NCI-H1105 (cell line): ENCODE data around the gene PIEZO2.

ENCODE experiments used
- DNase-seq: peaks from one replicate; lab custom pipeline; 2025; lab: John Stamatoyannopoulos, UW

PIEZO2 gene

DNA sequence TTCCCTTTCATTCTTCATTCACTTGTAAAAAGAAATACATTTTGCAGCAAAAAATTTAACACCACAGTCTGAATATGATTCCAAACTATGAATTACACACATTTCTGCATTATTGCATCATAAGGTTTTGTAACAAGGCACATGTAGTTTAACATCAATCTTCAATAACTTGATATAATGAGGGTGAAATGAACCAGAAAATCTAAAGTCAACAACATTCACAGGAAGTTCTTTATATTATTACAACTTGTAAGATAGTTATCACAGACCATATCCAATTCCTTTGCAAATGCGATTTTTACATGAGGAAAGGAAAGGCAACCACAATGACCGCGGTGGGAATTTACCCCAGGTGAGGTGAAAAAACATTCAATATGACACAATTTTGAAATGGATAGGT lies 410.2 kb downstream of the PIEZO2 start:
- no peak for DNase-seq

DNA sequence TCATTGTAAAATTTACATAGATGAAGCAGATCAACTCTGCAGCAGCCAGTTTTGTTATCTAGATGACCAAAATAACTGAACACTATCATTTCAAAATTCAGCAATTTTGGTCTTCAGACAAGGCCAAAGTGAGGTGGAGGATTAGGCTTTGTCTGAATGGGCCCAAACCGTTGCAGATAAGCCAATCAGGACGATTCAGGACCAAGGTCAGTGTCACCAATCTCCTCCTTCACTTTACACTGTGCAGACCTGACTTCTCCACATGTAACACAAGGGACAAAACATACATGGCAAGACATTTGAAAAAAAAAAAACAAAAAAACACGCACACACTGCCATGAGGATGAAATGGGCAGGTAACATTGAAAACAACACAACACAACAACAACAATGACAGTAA lies 412.4 kb downstream of the PIEZO2 start:
- DNase-seq: no peak

DNA sequence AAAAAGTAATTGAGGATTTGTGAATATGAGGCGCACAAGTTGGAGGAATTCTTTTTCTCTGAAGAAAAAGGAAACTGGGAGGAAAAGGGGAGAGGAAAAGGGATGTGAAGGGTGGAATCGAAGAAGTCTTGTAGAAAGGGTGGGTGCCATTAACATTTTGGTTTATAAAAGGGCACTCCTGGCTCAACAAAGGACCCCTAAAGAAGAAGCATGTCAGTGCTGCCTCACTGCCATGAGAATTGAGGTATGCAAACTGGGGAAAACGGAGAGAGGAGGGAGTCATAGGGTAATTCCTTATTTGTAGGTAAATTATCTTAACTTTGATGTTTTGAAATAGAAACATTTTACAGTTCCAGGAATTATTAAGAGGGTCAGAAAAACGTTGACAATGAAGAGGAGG lies 416.4 kb downstream of the PIEZO2 start:
- DNase-seq: no peak

DNA sequence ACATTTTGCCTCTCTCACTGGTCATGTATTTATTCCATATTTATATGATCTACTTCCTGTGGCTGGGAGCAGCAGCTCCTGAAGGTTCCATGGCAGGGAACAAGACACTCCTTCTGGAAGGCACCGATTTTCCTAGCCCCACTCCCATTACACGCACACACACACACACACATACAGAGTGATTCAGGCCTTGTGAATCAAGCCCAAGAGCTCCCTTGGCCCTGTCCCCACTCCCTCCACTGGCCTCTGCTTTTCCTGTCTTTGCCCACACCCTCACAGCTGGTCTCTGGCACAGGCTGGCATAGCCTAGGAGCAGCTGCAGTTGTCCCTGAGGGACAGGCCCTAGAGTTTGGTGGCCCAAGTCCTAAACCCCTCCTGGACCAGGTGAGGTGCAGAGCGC lies 421.9 kb downstream of the PIEZO2 start:
- DNase-seq: no peak

DNA sequence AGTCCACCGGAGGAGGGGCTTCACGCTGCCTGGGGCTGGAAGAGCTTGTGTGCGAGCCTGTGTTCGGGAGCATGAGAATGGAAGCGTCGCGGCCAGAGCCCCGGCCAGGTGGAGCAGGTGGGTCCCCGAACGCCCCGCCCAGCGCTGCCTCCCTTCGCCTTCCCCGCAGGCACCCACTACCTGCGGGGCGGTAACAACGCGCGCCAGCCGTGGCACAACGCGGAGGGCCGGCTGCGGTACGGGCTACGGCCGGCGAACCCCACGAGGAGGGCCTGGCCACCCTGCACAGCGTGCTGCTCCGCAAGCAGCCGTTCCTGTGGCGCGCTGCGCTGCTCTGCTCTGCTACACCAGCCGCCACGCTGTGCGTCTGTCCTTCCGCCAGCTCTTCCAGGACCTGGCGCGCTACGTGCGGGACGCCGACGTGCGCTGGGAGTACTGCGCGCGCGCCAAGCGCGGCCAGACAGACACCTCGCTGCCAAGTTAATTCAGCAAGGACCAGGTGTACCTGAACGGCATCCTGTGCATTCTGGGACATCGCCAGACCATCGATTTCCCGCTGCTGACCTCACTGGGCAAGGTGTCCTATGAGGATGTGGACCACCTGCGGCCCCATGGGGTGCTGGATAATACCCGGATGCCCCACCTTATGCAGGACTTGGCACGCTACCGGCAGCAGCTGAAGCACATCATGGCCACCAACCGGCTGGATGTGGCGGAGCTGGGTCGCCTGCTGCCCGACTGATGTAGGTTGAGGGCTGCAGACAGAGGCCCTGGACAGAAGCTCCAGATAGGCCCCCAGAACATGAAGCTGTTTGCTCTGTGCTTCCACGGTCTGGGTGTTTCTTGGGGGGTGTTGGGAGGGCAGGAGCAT lies 422.9 kb downstream of the PIEZO2 start:
- peak; percentile 34 for DNase-seq

DNA sequence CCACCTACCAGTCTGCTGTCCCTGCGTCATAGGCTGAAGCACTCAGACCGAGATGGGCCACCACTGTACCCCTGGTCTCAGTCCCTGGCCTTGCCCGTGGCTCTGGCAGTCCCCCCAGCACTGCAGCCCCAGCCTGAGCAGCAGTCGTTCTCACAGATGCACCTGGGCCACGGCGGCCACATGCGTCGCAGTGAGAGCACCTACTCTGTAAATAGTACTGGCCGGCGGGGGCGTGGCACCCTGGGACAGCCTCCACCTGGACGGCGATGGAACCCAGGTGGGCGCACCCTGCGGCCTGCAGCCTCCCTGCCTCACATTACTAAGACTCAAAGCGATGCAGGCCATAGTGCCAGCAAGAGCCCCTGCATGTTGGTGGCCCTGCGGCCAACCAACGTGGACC lies 424.7 kb downstream of the PIEZO2 start:
- no peak for DNase-seq

DNA sequence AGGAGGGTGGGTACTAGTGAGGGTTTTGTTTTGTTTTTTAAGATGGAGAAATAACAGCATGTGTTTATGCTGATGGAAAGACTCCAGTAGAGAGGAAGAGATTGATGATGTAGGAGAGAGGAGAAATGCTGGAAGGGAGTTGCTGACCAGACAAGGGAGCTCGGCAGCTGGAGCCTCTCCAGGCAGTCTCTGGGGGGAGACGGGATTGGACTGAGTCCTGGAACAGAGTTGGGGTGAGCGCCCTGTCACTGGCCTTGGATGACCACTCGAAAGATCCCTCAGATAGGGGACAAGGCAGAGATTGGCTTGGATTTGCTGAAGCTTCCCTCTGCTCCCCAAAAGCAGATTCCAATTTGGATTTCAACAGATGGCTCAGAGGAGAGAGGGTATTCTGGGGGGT lies 425.9 kb downstream of the PIEZO2 start:
- DNase-seq: no peak

DNA sequence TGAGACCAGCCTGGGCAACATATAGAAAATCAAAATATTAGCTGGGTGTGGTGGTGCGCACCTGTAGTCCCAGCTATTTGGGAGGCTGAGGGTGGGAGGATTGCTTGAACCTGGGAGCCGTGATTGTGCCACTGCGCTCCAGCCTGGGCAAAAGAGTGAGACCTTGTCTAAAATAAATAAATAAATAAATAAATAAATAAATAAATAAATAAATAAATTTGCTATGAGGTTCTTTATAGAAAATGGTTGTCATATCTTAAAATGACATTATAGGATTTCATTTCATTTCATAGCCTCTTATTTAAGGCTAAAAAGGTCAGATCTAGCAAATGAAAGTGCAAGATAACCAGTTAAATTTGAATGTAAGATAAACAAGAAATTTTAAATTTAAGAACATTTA lies 430.6 kb downstream of the PIEZO2 start:
- no peak for DNase-seq

DNA sequence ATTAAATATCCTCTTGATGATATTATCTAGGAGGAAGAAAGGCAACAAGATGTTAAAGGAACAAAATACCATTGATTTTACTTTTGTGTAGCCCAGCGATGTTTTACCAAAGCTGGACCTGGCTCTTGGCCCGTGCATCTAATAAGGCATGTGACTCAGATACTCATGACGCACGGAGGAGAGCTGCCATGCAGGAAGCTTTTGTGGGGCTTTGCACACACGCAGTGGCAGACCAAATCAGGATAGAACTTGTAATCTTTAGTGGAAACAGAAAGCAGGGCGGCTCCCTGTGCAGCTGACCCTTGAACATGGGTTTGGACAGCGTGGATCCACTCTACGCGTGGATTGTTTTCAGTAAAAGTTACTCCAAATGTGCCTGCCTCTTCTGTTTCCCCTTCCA lies 433.6 kb downstream of the PIEZO2 start:
- no peak for DNase-seq

DNA sequence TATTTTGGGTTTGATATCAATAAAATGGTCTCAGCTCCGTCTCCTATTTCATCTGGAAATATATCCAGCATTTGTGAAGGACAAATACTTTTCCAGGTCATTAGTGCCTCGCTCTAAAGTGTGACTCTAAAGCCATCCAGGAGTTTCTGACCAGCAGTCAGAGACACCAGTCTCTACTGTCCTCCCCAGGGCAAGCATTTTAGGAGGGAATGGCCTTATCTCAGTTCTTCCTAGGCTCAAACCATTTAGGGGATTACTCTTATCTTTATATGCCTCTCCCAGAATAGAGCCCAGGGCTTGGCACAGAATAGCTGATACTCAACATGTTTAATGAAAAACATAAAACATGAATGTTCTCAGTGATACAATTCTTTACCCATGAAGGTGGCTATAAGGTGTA lies 436.0 kb downstream of the PIEZO2 start:
- no peak for DNase-seq

DNA sequence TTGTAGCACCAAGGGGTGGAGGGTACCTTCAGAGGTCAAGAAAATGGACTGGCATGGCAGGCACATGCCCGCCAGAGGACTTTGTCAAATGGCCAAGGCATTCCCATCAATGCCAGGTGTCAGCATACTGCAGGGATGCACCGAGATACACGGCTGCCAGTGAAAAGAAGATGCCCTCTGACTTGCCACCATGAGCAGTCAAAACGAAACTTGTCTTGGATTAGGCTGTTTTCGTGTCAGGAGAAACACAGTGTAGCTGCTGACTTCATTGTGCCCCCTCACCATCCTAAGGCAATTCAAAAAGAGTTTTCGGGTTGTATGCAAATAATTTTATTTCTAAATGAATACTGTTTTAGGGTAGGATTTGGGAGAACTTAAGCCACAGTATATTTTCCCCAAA lies 442.1 kb downstream of the PIEZO2 start:
- DNase-seq: no peak

DNA sequence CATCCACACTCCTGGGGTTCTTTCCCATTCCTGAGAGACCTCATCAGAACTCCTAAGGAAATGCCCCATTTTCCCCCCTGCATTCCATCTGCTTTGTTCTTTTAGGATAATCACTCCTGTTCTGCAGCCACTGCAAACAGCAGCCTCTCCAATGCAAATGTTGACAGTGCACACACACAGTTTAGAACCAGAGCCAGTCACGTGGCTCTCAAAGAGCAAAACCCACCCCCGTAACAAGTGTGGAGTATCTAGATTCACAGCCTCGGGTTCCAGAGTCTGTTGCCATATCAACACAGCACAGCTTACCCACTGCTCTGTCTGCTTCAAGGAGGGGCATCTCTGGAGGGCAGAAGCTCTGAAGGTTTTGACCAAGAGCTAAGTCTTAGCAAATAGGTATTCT lies 443.6 kb downstream of the PIEZO2 start:
- no peak for DNase-seq

DNA sequence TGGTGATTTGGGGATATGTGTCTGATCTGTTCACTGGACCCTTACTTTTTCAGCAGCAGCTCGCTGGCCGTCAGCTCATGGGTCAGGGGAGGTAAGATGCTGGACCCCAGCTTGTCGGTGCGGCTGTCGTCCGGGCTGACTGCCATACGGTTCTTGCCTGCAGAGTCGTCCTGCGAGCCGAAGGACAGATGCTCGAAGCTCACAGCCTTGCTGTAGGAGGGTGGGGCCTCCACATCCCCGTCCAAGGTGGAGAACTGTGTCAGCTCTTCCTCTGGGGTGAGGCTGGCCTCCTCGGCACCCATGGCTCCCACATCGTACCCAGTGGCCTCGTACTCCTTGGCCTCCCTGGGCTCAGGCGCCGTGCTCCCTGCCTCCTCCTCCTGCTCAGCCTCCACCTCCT lies 444.1 kb downstream of the PIEZO2 start:
- DNase-seq: no peak

DNA sequence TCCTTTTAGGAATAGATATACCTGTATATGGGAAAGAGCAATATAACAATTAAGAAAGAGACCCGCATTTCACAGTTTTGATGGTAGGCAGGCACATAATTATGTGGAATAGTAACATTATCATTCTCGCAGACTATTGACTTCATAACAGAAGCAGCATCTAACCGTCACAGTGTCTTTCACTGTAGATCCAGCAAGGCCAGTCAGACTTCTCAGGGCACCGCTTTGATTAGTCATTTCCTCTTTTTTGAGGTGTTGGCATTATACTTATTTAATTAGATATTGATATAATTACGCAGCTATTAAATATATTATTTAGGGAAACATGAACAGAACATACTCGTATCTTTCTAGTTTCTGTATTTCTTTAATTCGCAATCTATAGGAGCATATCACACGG lies 447.2 kb downstream of the PIEZO2 start:
- no peak for DNase-seq

DNA sequence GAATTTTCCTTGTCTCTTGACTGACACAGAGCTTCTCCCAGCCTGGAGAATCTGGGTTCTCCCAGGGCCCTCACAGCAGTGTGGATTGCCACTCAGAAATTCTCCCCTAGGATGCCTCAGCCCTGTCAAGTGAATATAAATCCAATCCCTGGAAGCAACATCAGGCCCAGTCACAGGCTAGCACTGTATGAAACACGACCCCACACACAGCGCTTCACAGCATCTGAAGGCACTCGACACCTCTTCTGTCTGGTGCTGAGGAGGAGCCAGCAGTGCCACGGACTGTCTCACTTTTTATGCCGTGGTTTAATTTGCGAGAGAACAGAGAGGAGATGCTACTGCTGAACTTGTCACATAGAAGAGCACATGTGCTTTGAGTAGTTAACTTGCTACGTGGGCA lies 459.0 kb downstream of the PIEZO2 start:
- no peak for DNase-seq

DNA sequence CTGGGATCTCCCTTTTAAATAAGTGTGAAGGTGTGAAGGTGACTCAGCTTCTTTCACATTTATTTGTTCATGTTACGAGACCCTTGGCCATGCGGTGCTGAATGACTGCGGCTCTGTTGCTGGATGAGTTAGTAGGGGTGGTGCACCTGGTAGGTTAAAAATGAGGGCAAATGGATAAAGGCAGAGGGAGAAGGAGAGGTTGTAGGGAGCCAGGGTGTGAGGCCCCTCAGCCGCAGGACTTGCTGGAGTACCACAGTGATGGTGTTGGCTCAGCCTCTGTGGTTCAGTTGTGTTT lies 459.4 kb downstream of the PIEZO2 start:
- no peak for DNase-seq

DNA sequence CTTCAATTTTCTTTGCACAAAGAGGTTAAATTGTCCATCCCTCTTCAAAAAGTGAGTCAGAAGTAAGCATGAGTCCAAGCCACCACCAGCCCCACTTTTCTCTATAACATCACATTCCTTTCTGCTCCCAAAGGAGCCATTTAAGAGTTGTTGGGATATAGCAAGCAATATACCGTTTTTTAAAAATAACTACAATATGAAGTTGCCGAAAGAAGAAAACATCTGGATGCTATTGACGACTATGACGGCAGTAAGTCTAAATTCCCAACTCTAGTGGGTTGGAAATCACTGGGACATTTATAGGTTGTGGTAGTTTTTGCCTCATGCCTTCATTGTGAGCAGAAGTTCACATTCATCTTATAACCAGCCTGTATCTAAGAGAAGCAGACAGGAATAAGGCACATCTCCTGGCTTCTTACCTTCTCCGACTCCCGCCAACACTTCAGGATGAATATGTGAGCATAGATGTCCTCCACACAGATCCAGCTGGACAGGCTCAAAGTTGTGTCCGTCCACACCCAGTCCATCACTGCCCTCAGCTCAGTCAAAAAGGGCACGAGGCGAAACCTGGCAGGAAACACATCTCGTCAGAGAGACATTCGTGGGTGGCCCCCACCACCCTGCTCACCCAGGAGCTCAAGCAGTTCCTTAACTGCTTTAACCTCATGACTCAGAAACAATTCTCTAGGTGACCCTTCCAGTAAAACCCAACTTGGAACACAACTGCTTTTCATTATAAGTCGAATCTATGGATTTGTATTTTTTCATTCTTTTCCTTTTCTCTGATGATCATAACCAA lies 459.9 kb downstream of the PIEZO2 start:
- DNase-seq: no peak

DNA sequence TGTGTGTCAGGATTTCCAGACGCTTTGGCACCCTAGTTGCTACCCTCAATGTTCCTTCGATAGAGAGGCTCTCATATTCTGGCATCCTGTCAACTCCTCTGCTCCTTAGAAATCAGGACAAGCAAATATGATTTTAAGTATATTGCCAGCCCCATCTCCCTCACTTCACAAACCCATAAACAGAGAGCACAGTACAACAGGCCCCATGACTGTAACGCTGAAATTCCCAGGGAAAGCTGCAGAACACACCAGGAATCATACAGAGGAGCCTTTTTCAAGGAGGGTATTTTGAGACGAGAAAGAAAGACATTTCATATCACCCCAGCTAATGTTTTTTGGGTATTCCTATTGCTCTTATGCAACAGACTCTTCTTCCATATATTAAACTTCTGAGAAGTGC lies 460.6 kb downstream of the PIEZO2 start:
- DNase-seq: no peak

DNA sequence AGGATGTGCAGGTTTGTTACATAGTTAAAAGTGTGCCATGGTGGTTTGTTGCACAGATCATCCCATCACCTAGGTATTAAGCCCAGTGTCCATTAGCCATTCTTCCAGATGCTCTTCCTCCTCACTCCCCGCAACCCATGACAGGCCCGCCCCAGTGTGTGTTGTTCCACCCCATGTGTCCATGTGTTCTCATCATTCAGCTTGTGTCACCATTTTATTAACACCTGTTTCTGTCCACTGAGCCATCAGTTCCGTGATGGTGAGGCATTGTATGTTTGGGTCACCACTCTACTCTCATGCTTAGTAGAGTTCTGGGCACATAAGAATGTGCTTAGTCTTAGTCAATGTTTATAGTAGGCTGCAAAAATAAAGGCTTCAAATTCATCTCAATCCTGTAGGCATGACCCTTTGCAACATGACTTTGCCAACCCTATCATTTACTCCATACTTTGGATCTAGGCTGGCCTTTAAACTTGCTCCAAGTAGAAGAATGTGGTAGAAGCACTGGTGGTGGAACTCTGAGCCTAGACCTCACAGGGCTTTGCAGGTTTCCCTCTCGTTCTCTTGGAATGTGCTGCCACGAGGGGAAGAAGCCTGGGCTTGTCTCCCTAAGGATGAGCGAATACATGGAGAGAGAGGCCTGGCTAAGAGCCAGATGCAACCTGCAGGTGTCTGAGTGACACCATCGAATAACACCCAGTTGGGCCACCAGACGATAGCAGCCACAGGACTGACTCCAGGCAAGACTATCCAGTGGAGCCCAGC lies 462.0 kb downstream of the PIEZO2 start:
- DNase-seq: no peak

DNA sequence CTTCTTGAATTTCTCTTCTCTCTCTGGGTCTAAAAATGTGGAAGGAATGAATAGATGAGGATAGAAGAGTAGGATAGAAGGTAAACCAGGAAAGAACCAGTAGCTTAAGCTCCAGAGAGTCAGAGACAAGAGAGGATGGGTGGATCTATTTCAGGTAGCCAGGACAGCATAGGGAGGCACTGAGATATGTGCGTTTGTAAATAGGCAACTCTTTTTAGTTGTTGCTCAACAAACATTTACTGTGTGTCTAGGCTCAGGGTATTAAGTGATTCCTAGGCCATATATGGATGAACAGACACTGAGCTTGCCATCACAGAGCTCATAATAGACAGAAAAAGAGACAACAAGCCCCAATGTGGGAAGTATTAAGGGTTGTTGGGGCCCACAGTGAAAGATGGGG lies 463.1 kb downstream of the PIEZO2 start:
- no peak for DNase-seq

DNA sequence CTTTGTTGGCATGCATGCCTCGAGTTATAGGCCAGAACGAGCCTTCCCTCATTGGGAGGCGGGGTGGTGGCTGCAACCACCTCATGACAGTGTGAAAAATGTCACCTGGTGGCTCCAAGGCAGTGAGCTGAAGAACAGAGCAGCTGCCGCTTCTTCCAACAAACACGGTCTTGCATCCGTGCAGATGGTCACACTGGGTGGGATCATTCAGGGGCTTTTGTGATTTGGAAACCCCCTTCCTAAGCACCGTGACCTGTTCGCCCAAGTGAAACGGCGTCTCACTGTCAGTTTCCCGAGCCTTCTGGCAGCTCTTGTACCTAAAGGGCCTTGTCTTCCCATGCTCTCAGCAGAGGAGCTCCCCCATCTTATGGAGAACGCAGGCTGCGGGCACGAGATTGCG lies 463.9 kb downstream of the PIEZO2 start:
- DNase-seq: no peak

DNA sequence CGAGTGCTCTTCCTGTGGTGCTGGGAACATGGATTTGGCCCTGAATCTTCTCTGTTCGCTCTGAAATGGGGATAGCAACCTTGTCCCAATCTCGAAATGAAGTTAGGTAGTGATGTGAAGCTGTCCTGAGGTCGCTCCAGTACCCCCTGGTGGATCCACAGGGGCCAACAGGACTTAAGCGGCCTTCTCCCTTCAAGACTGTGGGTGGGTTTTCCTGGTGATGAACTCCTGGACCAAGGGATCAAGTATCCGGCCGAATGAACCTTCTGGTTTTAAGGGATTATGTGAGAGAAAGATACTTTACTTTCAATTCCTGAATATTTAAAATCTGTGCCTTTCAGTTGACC lies 467.0 kb downstream of the PIEZO2 start:
- no peak for DNase-seq
